Left ventricle myocardium superior (tissue), 1 donor: ENCODE results near the gene GARIN5A. TPM values are rescaled to one million over a fixed set of nuclear protein-coding genes. Genes with fewer than 3 reads are reported as not detected.
A peak's percentile ranks its signal among the peaks of the same experiment; 100 is the strongest.
"Not testable (repeated sequence)": the region's sequence is repeated elsewhere in the genome, so short reads cannot be mapped to it uniquely, and the experiment has no call there.

Experiments used
- ATAC-seq: fragments of 200-7000 bp; cut with Tn5 transposase; one replicate; pipeline ENCODE4 v1.9.1; 2020; ENCODE audit warnings: mild to moderate bottlenecking, moderate library complexity
- DNase-seq: peaks from one replicate; pipeline ENCODE4 v3.0.0-alpha.2; 2020
- intact Hi-C: fragments of 100-400 bp; cut with micrococcal nuclease; formaldehyde crosslinking; loops from one replicate; pipeline ENCODE4 v1.11.0; 2022
- total RNA-seq: library from RNA; stranded (reverse); fragmentation: NEBNext Ultra II Directional; extraction: Animal tissue kit (Norgen Biotek cat#: 25700); gene quantifications from one replicate; pipeline ENCODE4 v1.2.1, GENCODE V29; 2021
- donor health status: DM: no; HTN: yes; CAD: no; lungs with severe emphysema.

The GARIN5A gene
- total RNA-seq, 1 donor from 2014 or later: 1.2 TPM

DNA sequence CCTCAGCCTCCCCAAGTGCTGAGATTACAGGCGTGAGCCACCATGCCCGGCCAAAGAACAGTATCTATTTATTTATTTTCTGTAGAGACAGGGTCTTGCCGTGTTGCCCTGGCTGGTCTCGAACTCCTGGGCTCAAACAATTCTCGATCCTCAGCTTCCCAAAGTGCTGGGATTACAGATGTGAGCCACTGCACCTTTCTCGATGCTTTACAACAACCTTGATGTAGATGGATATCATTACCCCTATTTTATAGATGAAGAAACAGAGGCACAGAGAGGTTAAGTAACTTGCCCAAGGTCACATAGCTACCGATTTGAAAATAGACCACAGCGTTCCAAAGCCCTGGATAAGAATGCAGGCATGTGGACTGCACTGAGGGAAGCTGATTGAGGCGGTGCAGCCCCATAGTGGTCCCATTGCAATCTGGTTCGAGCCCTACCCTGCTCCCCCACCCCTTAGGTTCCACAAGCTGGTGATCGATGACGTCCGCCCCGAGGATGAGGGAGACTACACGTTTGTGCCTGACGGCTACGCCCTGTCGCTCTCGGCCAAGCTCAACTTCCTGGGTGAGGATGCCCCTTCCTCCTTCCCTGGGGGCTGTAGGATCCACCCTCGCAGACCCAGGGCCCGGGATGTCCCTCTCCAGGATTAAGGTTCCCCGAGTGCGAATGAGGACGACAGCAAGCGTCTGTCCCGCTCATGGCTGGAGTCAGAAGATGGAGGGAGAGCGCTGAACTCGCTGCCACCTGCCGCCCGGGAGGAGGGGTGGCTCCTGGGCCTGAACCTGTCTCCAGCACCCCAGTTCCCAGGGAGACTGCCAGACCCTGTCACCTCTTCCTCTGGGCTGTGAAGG is 26.1 kb downstream of the GARIN5A start:
- intact Hi-C loops: no loop called here
- no peak for ATAC-seq
- no peak for DNase-seq

DNA sequence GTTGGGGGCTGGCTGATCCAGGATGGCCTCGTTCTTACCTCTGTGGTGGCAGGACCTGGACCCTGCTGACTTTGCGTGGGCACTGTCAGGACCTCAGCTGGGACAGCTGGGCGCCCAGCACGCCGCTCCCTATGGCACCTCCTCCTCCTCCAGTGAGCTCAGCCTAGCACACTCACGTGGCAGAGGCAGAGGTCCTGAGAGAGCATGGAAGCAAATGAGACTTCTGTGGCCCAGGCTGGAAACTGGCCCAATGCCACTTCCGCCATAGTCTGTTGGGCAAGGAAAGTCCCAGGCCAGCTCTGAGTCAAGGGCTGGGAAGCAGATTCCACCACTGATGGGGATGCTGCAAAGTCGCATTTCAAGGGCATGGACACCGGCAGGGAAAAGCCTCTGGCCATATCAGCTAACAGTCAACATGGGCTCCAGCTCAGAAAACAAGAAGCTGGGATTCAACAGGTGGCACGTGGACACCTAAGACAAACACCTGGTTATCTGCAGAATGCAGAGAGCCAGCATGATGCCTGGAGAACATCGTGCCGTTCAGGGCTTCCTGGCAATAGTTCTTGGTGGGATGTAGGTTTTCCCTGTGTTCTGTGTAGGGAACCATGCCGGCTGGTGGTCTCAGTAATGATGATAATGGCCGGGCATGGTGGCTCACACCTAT is 27.3 kb downstream of the GARIN5A start:
- intact Hi-C loops: no loop called here

DNA sequence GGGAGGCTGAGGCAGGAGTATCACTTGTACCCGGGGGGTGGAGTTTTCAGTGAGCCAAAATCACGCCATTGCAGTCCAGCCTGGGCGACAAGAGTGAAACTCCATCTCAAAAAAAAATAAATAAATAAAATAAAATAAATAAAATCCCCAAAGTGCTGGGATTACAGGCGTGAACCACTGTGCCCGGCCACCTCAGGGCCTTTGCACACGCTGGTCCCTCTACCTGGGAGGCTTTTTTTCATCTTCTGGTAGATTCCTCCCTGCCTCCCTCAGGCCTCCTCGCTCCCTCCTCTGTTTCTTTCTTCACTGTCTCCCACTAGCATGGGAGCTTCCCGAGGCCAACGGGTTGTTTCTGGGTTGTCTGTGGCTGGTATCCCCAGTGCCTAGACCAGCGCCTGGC is 28.9 kb downstream of the GARIN5A start:
- no peak for ATAC-seq
- DNase-seq: no peak
- intact Hi-C loops: no loop called here

More for the DNA sequence above, 27.3 kb downstream of the GARIN5A start:
- no peak for DNase-seq
- ATAC-seq: no peak

DNA sequence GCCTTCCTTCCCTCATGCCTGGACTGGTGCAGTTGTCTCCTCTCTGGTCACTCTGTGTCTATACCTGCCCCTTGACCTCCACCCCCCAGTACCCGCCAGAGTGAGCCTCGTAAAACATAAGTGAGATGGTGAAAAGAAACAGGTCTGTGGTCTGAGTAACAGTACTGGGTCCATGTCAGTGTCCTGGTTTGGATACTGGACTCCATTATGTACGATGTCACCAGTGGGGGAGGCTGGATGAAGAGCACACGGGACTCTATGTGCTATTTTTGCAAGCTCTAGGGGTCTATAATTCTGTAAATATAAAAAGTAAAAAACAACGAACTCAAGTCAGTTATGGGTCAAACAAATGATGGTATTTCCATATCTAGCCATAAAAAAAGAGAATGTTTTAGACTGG is 29.6 kb downstream of the GARIN5A start:
- intact Hi-C loops: no loop called here
- ATAC-seq (no peak), DNase-seq (no peak)

DNA sequence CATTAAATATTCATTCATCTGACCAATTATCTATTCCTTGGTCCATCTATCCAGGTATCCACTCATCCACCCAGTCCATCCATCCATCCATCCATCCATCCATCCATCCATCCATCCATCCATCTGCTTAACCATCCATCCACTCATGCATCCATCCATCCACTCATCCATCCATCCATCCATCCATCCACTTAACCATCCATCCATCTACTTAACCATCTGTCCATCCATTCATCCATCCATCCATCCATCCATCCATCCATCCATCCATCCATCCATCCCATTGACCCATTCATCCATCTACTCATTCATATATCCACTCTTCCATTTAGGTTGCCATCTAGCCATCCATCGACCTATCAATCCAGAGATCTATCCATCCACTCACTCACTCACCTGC is 32.6 kb downstream of the GARIN5A start:
- ATAC-seq: no peak
- DNase-seq: no peak
- intact Hi-C loops: no loop called here

DNA sequence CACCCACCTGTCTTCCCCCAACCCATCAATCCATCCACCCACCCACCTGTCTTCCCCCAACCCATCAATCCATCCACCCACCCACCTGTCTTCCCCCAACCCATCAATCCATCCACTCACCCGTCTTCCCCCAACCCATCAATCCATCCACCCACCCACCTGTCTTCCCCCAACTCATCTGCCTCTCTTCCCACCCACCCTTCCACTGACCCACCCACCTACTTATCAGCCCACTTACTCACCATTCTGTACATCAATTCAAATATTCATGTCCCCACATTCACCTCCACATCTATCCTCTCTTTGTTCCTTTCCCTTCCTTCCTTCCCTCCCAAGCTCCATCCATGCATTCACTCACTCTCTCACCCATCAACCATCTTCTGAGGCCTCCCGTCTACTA is 37.5 kb downstream of the GARIN5A start:
- DNase-seq, intact Hi-C loops, ATAC-seq: not testable (repeated sequence)

DNA sequence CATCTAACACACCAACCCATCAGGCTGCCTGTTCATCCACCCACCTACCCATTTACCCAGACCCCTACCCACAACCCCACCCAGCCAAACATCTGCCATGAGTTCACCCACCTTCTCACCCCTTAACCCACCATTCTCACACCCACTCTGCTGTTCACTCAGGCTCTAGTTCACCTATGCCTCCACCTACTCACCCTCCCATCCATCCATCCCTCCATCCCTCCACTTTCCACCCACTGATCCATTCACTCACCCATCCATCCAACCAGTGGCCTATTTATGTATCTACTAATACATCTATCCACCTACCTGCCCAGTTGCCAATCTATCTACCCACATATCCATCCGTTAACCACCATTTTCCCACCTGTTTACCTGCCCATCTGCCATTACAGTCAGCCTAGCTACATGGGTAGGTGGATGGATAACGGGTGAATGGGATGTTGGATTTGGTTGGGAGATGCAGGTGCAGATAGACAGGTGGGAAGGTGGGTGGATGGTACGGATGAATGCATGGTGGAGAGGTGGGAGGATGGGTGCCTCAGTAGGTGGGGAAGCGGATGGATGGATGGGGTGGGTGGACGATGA is 38.7 kb downstream of the GARIN5A start:
- intact Hi-C loops: no loop called here
- ATAC-seq: no peak

DNA sequence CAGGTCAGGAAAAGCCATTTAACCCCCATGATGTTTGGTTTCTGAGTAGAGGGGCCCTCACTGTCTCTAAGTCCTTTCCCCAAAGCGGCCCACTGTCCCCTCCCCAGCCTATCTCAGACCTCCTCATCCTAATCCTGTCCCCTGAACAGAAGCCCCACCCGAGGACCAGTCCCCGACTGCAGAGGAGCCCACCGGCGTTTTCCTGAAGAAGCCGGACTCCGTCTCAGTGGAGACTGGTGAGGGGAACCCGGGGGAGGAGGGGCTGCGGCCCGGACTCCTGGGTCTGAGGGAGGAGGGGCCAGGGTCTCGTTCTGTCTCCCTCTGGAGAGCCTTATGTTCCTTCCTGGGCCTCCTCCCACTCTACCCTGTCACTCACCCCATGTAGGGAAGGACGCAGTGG is 41.0 kb downstream of the GARIN5A start:
- ATAC-seq: no peak
- DNase-seq: no peak
- intact Hi-C loops: no loop called here

More for the DNA sequence above, 38.7 kb downstream of the GARIN5A start:
- no peak for DNase-seq

DNA sequence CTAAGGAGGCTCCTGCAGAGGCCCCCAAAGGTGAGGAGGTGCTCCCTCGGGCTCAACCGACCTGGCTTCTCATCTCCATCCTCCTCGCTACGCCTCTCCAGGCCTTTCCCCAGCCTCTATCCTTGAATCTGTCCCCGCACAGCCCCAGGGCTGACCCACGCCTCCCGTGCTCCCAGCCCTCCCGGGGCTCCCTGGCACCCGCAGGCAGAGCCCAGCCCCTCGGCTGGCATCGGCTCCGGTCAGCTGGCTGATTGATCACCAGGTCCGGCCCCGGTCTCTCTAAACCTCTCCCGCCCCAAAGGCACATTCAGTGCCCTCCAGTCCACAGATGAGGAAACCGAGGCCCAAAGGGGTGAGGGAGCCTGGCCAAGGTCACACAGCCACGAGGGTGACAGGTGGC is 41.4 kb downstream of the GARIN5A start:
- ATAC-seq (no peak), DNase-seq (no peak)
- intact Hi-C loops: no loop called here

DNA sequence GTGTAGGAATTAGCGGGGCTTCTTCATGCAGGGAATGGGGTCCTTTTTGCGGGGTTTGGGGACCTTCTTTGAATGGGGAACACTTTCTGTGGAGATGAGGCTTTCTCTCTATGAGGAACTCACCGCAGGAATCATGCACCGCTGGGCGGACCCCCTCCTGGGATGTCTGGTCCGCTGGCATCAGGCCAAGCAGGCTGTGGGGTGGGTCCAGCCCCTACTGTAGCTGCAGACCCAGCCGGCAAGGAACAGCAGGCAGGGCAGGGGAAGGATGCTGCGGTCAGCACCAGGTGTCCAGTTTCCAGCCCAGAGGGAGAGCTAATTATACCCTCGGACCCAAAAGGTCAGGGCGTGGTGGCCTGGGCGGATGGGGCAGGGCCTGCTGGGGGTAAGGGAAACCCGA is 42.1 kb downstream of the GARIN5A start:
- intact Hi-C loops: no loop called here
- no peak for ATAC-seq

DNA sequence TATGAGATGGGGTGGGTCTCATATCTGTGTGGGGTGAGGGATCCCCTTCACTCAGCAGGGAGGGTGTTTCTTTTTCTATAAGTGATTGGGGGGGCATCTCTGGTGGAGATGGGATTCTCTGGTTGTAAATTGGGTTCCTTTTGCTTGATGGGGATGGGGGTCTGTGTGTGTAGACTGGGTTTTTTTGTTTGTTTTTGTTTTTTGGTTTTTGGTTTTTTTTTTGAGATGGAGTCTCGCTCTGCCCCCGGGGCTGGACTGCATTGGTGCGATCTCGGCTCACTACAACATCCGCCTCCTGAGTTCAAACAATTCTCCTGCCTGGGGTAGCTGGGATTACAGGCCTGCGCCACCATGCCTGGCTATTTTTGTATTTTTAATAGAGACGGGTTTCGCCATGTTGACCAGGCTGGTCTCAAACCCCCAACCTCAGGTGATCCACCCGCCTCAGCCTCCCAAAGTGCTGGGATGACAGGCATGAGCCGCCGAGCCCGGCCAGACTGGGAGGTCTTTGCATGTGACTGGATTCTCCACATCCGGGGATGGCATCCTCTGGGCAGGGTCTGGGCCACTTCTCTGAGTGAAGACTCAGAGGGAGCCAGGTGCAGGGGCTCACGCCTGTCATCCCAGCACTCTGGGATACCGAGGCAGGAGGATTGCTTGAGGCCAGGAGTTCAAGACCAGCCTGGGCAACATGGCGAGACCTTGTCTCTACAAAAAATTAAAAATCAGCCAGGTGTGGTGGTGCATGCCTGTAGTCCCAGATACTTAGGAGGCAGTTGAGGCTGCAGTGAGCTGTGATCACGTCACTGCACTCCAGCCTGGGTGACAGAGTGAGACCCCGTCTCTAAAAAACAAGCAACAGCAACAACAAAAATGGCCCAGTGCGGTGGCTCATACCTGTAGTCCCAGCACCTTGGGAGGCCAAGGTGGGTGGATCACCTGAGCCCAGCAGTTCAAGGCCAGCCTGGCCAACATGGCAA is 43.2 kb downstream of the GARIN5A start:
- intact Hi-C loops: no loop called here
- no peak for ATAC-seq

More for the DNA sequence above, 42.1 kb downstream of the GARIN5A start:
- DNase-seq: no peak

DNA sequence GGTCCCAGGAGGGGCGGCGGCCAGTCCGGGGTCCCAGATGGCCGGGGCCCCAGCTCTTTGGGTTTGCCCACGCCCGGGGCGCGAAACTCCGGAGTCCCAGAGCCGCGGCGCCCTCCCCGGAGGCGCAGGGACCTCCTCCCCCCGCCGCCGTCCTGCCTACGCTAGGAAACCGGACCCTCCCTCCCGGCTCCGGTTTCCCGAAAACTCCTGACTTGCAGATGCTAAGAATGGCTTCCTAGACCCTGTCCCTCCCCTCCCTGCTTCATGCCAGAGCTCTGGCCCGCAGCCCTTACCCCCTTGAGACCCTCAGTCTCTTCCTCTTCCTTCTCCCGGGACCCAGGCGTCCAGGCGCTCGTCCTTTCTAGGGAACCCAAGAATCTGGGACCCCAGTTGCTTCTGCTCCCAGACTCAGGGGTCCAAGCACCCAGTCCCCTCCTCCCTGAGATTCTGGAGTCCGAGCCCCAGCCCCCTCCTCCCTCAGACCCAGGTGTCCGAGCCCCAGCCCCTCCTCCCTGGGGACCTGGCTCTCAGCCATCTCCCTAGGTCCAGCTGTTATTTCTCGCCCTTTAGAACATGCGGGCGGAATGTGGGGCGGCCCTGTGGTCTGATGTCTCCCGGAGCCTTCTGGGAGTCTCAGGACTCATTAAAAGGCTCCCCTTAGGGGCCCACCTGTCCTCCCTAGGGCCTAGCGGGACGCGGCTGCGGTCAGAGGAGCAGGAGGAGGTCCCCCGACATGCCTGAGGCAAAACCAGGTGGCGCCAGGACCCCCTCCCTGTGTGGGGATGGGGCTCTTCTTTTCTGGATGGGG is 44.2 kb downstream of the GARIN5A start, which contains the start of gene MYBPC2:
Gene MYBPC2, plus strand, starts transcription at position 672 of the 808 bp plus-strand sequence. Its CDS starts 62 bp downstream, at position 734.
- DNase-seq: no peak
- ATAC-seq: peak; percentile 3
- intact Hi-C loops: no loop called here

More for the DNA sequence above, 43.2 kb downstream of the GARIN5A start:
- no peak for DNase-seq

DNA sequence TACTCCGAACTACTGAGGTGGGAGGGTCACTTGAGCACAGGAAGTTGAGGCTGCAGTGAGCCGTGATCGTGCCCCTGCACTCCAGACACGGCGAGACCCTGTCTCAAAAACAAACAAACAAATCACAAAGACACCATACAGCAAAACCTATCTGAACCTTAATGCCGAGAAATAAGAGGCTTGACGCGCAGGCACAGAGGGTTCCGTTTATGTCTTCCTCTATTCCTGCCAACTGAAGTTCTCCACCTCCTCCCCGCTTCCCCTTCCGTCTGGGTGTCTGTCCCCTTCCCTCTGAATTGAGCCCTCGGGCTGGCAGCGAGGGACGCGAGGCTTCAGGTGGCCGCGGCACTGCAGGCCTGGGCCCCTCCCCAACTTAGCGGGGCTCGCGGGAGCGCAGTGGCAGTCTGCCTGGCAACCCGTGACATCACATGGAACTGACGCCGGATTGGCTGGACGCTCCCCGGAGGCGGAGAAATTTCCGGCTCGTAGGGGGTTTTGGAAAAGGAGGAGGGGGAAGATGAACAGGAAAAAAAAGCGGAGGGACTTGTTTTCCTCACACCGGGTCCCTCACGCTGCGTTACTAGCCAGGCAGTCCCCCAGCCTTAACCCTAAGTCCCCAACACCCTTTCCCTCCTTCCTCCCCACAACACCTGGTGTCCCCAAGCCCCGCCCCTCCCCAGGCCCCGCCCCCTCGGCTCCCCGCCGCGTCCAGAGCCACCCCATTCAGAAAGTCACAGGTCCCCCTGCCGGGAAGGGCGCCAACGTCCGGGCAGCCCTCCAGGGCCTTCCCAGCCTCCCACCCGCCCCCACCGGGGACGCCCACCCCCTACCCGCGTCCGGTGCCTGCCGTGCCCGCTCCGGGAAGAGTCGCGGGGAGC is 45.1 kb downstream of the GARIN5A start:
- intact Hi-C loops: no loop called here
- DNase-seq (peak; percentile 90), ATAC-seq (peak; percentile 94)

DNA sequence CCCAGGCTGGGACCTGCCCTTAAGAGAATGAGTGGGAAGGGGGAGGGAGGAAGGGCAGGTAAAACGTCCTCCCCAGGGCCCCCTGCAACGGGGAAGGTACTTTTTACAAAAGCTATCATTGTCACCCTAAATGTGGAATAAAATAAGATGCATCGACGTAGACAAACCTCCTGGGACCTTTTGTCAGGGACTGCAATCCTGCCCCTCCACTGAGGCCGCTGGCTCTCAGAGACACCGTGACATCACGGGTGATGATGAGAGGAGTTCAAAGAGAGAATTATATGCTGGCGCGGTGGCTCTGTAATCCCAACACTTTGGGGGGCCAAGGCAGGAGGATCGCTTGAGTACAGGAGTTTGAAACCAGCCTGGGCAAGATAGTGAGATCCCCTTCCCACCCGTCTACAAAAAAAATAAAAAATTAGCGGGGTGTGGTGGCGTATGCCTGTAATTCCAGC is 45.7 kb downstream of the GARIN5A start:
- no peak for DNase-seq
- intact Hi-C loops: no loop called here
- no peak for ATAC-seq

DNA sequence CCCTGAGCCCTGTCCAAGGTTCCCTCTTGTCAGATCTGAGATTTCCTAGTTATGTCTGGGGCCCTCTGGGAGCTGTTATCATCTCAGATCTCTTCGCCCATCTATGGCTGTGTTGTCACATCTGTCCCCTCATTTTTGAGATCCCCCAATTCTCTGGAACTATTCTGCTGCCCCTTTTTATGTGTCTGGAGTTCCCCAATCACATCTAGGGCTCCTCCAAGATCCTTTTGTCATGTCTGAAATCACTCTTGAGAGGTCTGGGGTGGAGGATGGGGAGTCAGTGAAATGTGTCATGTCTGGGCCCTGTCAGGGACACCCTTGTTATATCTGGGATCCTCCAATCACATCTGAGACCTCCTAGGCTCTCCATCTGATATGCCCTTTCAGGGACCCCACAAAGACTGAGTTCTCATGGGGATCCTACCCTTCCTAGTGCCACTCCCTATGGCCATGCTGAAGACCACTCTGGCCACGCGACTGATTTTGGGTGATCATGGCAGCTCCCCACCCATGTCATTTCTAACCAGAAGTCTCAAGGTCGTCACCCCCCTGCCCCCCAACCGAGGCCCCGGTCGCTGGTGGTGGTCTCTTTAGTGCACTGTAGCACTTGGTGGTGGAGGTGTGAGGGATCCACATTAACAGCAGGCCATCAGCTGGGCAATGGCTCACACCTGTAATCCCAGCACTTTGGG is 47.7 kb downstream of the GARIN5A start:
- ATAC-seq (no peak), DNase-seq (no peak)
- intact Hi-C loops: no loop called here

DNA sequence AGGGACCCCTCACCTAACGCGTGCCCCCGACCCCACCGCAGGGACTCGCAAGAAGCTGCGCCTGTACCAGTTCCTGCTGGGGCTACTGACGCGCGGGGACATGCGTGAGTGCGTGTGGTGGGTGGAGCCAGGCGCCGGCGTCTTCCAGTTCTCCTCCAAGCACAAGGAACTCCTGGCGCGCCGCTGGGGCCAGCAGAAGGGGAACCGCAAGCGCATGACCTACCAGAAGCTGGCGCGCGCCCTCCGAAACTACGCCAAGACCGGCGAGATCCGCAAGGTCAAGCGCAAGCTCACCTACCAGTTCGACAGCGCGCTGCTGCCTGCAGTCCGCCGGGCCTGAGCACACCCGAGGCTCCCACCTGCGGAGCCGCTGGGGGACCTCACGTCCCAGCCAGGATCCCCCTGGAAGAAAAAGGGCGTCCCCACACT is 48.6 kb downstream of the GARIN5A start:
- peak; percentile 89 for DNase-seq
- intact Hi-C loops: no loop called here
- ATAC-seq: peak; percentile 63
